ENCODE results near the gene ARID4B.

Gene ARID4B

DNA sequence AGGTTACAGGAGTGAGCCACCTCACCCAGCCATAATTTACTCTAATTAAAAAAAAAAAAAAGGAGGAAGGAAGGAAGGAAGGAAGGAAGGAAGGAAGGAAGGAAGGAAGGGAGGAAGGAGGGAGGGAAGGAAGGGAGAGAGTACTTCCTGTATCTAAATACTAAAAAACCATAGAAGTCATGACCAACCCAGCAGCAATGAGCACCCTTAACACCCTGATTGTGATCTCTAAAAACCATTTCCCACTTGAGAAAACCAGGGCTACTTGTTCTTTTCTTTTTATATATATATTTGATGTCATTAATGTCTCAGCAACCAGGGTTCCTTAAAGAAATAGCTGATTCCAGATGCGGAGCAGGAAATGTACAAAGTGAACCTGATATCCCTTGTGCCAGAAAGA is 31.2 kb downstream of the ARID4B start:
- no peak overlapping the region for H2AK5ac ChIP-seq (ENCODE audit: low read length)
- H3K4me1 ChIP-seq (ENCODE audit: control insufficient read depth in 1 of 2, insufficient read depth in 2 of 2, low read length in 2 of 2): peaks cover 6 to 14% of the 10 kb centered on the region in 2 experiments
- H2BK12ac ChIP-seq (ENCODE audit: low read length): no peak overlapping the region
- no peak overlapping the region for H3K4me3 ChIP-seq (ENCODE audit: low read depth, low read length)
- no peak for DNase-seq
- no peaks in the 10 kb centered on the region for H3K36me3 ChIP-seq (ENCODE audit: control insufficient read depth in 1 of 2, insufficient read depth in 2 of 2, low read length in 2 of 2)
- no peak overlapping the region for H2AFZ ChIP-seq (ENCODE audit: insufficient read depth, low read length, poor library complexity)
- H3K27ac ChIP-seq (ENCODE audit: low read depth, low read length): peak overlapping the region; percentile 0
- peak overlapping the region; percentile 83 for H3K4ac ChIP-seq (ENCODE audit: low read depth, low read length)
- no peak overlapping the region for H2BK120ac ChIP-seq (ENCODE audit: insufficient read depth, low read length, poor library complexity)
- no peaks in the 10 kb centered on the region for H3K79me1 ChIP-seq (ENCODE audit: low read length)
- H4K91ac ChIP-seq (ENCODE audit: low read depth, low read length): no peak overlapping the region
- H3K27me3 ChIP-seq (ENCODE audit: insufficient read depth, low read length): no peaks in the 10 kb centered on the region
- no peak overlapping the region for H4K12ac ChIP-seq (ENCODE audit: low read depth, low read length)
- no peak overlapping the region for H3K4me2 ChIP-seq (ENCODE audit: low read length)
- no peak overlapping the region for H2BK5ac ChIP-seq (ENCODE audit: low read depth, low read length, poor library complexity)
- no peak overlapping the region for H3K18ac ChIP-seq (ENCODE audit: low read length)
- H3K14ac ChIP-seq (ENCODE audit: low read length): no peak overlapping the region
- H3K23ac ChIP-seq (ENCODE audit: low read length): no peak overlapping the region
- no peak overlapping the region for H4K8ac ChIP-seq (ENCODE audit: low read depth, low read length)
- peaks cover 14% of the 10 kb centered on the region for H3K79me2 ChIP-seq (ENCODE audit: control insufficient read depth, insufficient read depth, low read length, poor library complexity)
- no peak overlapping the region for H3K9ac ChIP-seq (ENCODE audit: low read length)
- no CpG with 5 or more reads among the region's 1 CpG for WGBS (ENCODE audit: extremely low coverage, insufficient coverage, insufficient read length)
- H3K9me3 ChIP-seq (ENCODE audit: insufficient read depth, low read depth, low read length): no peaks in the 10 kb centered on the region

DNA sequence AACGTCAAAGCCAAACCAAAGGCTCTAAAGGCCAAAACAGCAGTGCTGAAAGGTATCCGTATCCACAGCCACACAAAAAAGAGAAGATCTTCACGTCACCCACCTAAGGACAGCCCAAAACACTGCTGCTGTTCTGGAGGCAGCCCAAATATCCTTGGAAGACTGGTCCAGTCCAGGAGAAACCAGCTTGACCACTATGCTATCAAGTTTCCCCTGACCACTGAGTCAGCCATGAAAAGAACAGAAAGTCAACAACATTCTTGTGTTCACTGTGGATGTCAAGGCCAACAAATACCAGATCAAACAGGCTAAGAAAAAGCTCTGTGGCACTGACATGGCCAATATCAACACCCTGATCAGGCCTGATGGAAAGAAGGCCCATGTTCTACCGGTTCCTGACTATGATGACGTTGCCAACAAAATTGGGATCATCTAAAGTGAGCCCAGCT is 32.1 kb downstream of the ARID4B start:
- Histone ChIP-seq H2AFZ (ENCODE audit: insufficient read depth, low read length, poor library complexity) (no peak overlapping the region), H3K4ac (ENCODE audit: low read depth, low read length) (no peak overlapping the region), H3K14ac (ENCODE audit: low read length) (no peak overlapping the region), H2BK5ac (ENCODE audit: low read depth, low read length, poor library complexity) (no peak overlapping the region), H3K27ac (ENCODE audit: low read depth, low read length) (peak overlapping the region; percentile 16), H3K79me2 (ENCODE audit: control insufficient read depth, insufficient read depth, low read length, poor library complexity) (peaks cover 12% of the 10 kb centered on the region), H3K23ac (ENCODE audit: low read length) (no peak overlapping the region), H3K18ac (ENCODE audit: low read length) (no peak overlapping the region), H3K4me2 (ENCODE audit: low read length) (peak overlapping the region; percentile 20), H4K8ac (ENCODE audit: low read depth, low read length) (no peak overlapping the region), H3K4me1 (ENCODE audit: control insufficient read depth in 1 of 2, insufficient read depth in 2 of 2, low read length in 2 of 2) (peaks cover 6 to 14% of the 10 kb centered on the region in 2 experiments), H3K9ac (ENCODE audit: low read length) (no peak overlapping the region), H3K79me1 (ENCODE audit: low read length) (no peaks in the 10 kb centered on the region), H2AK5ac (ENCODE audit: low read length) (no peak overlapping the region), H3K36me3 (ENCODE audit: control insufficient read depth in 1 of 2, insufficient read depth in 2 of 2, low read length in 2 of 2) (no peaks in the 10 kb centered on the region), H3K9me3 (ENCODE audit: insufficient read depth, low read depth, low read length) (no peaks in the 10 kb centered on the region), H3K4me3 (ENCODE audit: low read depth, low read length) (no peak overlapping the region), H2BK120ac (ENCODE audit: insufficient read depth, low read length, poor library complexity) (no peak overlapping the region), H2BK12ac (ENCODE audit: low read length) (no peak overlapping the region), H4K91ac (ENCODE audit: low read depth, low read length) (no peak overlapping the region), H4K12ac (ENCODE audit: low read depth, low read length) (no peak overlapping the region), H3K27me3 (ENCODE audit: insufficient read depth, low read length) (no peaks in the 10 kb centered on the region)
- peak; percentile 71 to 86 for DNase-seq
- WGBS (ENCODE audit: extremely low coverage, insufficient coverage, insufficient read length): no CpG with 5 or more reads among the region's 5 CpGs

DNA sequence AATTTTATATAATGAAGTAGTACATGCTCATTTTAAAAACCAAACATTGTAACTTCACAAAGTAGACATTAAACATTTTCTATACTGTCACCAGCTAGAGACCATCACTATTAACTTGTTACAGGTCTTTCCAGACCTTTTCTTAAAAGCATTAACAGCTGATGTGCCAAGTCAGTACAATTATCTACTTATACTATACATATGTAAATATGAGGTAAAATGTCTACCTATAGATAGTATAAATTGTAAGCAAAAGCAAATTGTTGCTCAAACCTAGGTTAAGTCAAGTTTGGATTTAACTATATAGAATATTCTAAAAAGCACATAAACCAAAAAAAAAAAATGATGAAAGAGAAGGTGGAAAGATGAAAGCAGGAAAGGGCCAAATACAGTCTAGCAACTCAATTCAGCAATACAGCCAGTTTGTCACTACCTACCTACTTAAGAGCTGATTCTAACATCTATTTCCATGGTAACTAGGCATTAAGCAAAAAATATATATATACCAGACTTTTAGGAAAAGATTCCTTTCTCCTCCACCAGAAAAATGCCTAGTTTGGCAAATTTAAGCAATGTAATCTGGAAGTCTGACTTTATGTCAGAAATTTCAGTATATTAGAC is 34.5 kb downstream of the ARID4B start:
- Histone ChIP-seq H4K91ac (ENCODE audit: low read depth, low read length) (no peak overlapping the region), H3K9me3 (ENCODE audit: insufficient read depth, low read depth, low read length) (no peaks in the 10 kb centered on the region), H3K9ac (ENCODE audit: low read length) (no peak overlapping the region), H2AFZ (ENCODE audit: insufficient read depth, low read length, poor library complexity) (no peak overlapping the region), H3K27me3 (ENCODE audit: insufficient read depth, low read length) (no peaks in the 10 kb centered on the region), H3K4me3 (ENCODE audit: low read depth, low read length) (no peak overlapping the region), H3K27ac (ENCODE audit: low read depth, low read length) (no peak overlapping the region), H3K18ac (ENCODE audit: low read length) (no peak overlapping the region), H4K8ac (ENCODE audit: low read depth, low read length) (no peak overlapping the region), H4K12ac (ENCODE audit: low read depth, low read length) (no peak overlapping the region), H3K4me1 (ENCODE audit: control insufficient read depth in 1 of 2, insufficient read depth in 2 of 2, low read length in 2 of 2) (peaks cover 6 to 14% of the 10 kb centered on the region in 2 experiments), H2AK5ac (ENCODE audit: low read length) (no peak overlapping the region), H2BK120ac (ENCODE audit: insufficient read depth, low read length, poor library complexity) (no peak overlapping the region), H3K4me2 (ENCODE audit: low read length) (no peak overlapping the region), H3K4ac (ENCODE audit: low read depth, low read length) (no peak overlapping the region), H3K14ac (ENCODE audit: low read length) (no peak overlapping the region), H2BK12ac (ENCODE audit: low read length) (no peak overlapping the region), H2BK5ac (ENCODE audit: low read depth, low read length, poor library complexity) (no peak overlapping the region), H3K79me1 (ENCODE audit: low read length) (no peaks in the 10 kb centered on the region), H3K79me2 (ENCODE audit: control insufficient read depth, insufficient read depth, low read length, poor library complexity) (peaks cover 13% of the 10 kb centered on the region), H3K23ac (ENCODE audit: low read length) (no peak overlapping the region), H3K36me3 (ENCODE audit: control insufficient read depth in 1 of 2, insufficient read depth in 2 of 2, low read length in 2 of 2) (no peaks in the 10 kb centered on the region)
- DNase-seq: no peak

DNA sequence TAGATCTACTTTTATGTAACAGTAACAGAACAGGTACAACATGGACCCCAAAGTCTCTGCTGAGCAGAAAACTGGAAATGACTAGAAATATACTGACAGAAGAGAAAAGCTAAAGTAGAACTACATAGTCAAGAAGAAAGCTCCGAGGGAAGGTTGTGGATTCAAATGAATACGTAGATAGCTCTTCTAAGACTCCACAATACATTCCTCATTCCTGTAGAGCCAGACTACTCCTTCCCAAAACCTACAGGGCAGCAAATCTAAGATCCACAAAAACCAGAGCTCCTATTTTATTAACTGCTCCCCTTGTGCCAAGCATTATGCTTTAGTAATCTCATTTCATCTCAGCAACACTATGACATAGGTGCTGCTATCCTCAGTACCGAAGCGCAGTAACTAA is 35.2 kb downstream of the ARID4B start:
- no peak overlapping the region for H3K27ac ChIP-seq (ENCODE audit: low read depth, low read length)
- no peak overlapping the region for H2AFZ ChIP-seq (ENCODE audit: insufficient read depth, low read length, poor library complexity)
- no peak overlapping the region for H3K4ac ChIP-seq (ENCODE audit: low read depth, low read length)
- no peak overlapping the region for H4K8ac ChIP-seq (ENCODE audit: low read depth, low read length)
- no peak overlapping the region for H3K4me3 ChIP-seq (ENCODE audit: low read depth, low read length)
- no peak overlapping the region for H3K14ac ChIP-seq (ENCODE audit: low read length)
- H3K4me1 ChIP-seq (ENCODE audit: control insufficient read depth in 1 of 2, insufficient read depth in 2 of 2, low read length in 2 of 2): peaks cover 6 to 17% of the 10 kb centered on the region in 2 experiments
- no peak for DNase-seq
- no peak overlapping the region for H2BK120ac ChIP-seq (ENCODE audit: insufficient read depth, low read length, poor library complexity)
- no peak overlapping the region for H4K91ac ChIP-seq (ENCODE audit: low read depth, low read length)
- H2BK5ac ChIP-seq (ENCODE audit: low read depth, low read length, poor library complexity): no peak overlapping the region
- WGBS (ENCODE audit: extremely low coverage, insufficient coverage, insufficient read length): no CpG with 5 or more reads among the region's 4 CpGs
- no peaks in the 10 kb centered on the region for H3K79me1 ChIP-seq (ENCODE audit: low read length)
- no peak overlapping the region for H2BK12ac ChIP-seq (ENCODE audit: low read length)
- no peaks in the 10 kb centered on the region for H3K9me3 ChIP-seq (ENCODE audit: insufficient read depth, low read depth, low read length)
- H3K36me3 ChIP-seq (ENCODE audit: control insufficient read depth in 1 of 2, insufficient read depth in 2 of 2, low read length in 2 of 2): no peaks in the 10 kb centered on the region
- H3K4me2 ChIP-seq (ENCODE audit: low read length): no peak overlapping the region
- no peak overlapping the region for H4K12ac ChIP-seq (ENCODE audit: low read depth, low read length)
- no peak overlapping the region for H3K9ac ChIP-seq (ENCODE audit: low read length)
- H3K27me3 ChIP-seq (ENCODE audit: insufficient read depth, low read length): no peaks in the 10 kb centered on the region
- no peak overlapping the region for H3K23ac ChIP-seq (ENCODE audit: low read length)
- no peak overlapping the region for H3K18ac ChIP-seq (ENCODE audit: low read length)
- no peak overlapping the region for H2AK5ac ChIP-seq (ENCODE audit: low read length)
- peaks cover 15% of the 10 kb centered on the region for H3K79me2 ChIP-seq (ENCODE audit: control insufficient read depth, insufficient read depth, low read length, poor library complexity)

Measured in trophoblast cell (in vitro differentiated cells and primary cell).